Mesenchymal stem cell (in vitro differentiated cells and primary cell): Measurements from ENCODE around the gene TSPAN32. TPM values are rescaled to one million over a fixed set of nuclear protein-coding genes. Genes with fewer than 3 reads are reported as not detected.

ENCODE experiments used
- DNase-seq: peaks from one replicate; pipeline ENCODE4 v3.0.0-alpha.2; 2013
- H2AFZ ChIP-seq: one replicate; pipeline ENCODE4 v1.6.1; 2013; ENCODE audit warnings: low read depth, mild to moderate bottlenecking, control low read depth, inconsistent platforms, low read length, moderate library complexity
- H2AK5ac ChIP-seq: 2 replicates; pipeline ENCODE4 v1.6.1; 2013; ENCODE audit warnings: low read length, moderate library complexity, mild to moderate bottlenecking, inconsistent platforms; ENCODE audit not compliant: severe bottlenecking
- H2BK120ac ChIP-seq: one replicate; pipeline ENCODE4 v1.6.1; 2013; ENCODE audit warnings: low read depth, mild to moderate bottlenecking, inconsistent platforms, low read length, moderate library complexity
- H2BK12ac ChIP-seq, 2 experiments: one replicate each; pipeline ENCODE4 v1.6.1; 2013; ENCODE audit warnings: inconsistent platforms in 2 of 2, low read length in 2 of 2, mild to moderate bottlenecking in 2 of 2, moderate library complexity in 2 of 2, control low read depth in 1 of 2
- H2BK15ac ChIP-seq: one replicate; pipeline ENCODE4 v1.6.1; 2013; ENCODE audit warnings: mild to moderate bottlenecking, low read depth, inconsistent platforms; ENCODE audit not compliant: poor library complexity, severe bottlenecking
- H2BK5ac ChIP-seq: 2 replicates; pipeline ENCODE4 v1.6.1; 2013; ENCODE audit warnings: low read depth, mild to moderate bottlenecking, low read length, control low read depth, inconsistent platforms; ENCODE audit not compliant: poor library complexity, severe bottlenecking
- H3K14ac ChIP-seq, 2 experiments: one replicate each; pipeline ENCODE4 v1.6.1; 2013; ENCODE audit warnings: inconsistent platforms in 2 of 2, low read length in 2 of 2, control low read depth in 1 of 2, mild to moderate bottlenecking in 1 of 2, moderate library complexity in 1 of 2
- H3K18ac ChIP-seq, 2 experiments: one replicate each; pipeline ENCODE4 v1.6.1; 2013; ENCODE audit warnings: inconsistent platforms in 2 of 2, low read length in 2 of 2, control low read depth in 1 of 2, low read depth in 1 of 2, mild to moderate bottlenecking in 1 of 2
- H3K23ac ChIP-seq, 2 experiments: one replicate each; pipeline ENCODE4 v1.6.1; 2013; ENCODE audit warnings: inconsistent platforms in 2 of 2, low read length in 2 of 2, mild to moderate bottlenecking in 2 of 2, moderate library complexity in 2 of 2, control low read depth in 1 of 2
- H3K27ac ChIP-seq: 2 replicates; pipeline ENCODE4 v1.5.1; 2013; ENCODE audit warnings: mild to moderate bottlenecking, moderate library complexity, low read length, control low read depth, inconsistent platforms; ENCODE audit not compliant: poor library complexity, severe bottlenecking
- H3K27me3 ChIP-seq, 2 experiments: 2 replicates each; pipeline versions ENCODE4 v1.6.1 to v1.7.0; 2013; ENCODE audit warnings: low read length in 2 of 2, mild to moderate bottlenecking in 2 of 2, moderate library complexity in 2 of 2, control low read depth in 1 of 2, inconsistent platforms in 1 of 2; ENCODE audit not compliant: control insufficient read depth in 1 of 2, insufficient read depth in 1 of 2
- H3K36me3 ChIP-seq, 2 experiments: 2 replicates each; pipeline versions ENCODE4 v1.6.1 to v1.7.0; 2013; ENCODE audit warnings: low read length in 2 of 2, control low read depth in 1 of 2, inconsistent platforms in 1 of 2, low read depth in 1 of 2, mild to moderate bottlenecking in 1 of 2; ENCODE audit not compliant: insufficient read depth in 2 of 2, control insufficient read depth in 1 of 2
- H3K4ac ChIP-seq, 2 experiments: one replicate each; pipeline ENCODE4 v1.6.1; 2013; ENCODE audit warnings: inconsistent platforms in 2 of 2, low read length in 2 of 2, mild to moderate bottlenecking in 2 of 2, moderate library complexity in 2 of 2, control low read depth in 1 of 2, low read depth in 1 of 2
- H3K4me1 ChIP-seq: 2 replicates; pipeline ENCODE4 v1.6.1; 2013; ENCODE audit warnings: low read depth, low read length, control low read depth; ENCODE audit not compliant: control insufficient read depth, insufficient read depth
- H3K4me2 ChIP-seq: 2 replicates; pipeline ENCODE4 v1.6.1; 2013; ENCODE audit warnings: low read length, mild to moderate bottlenecking, inconsistent platforms; ENCODE audit not compliant: poor library complexity, severe bottlenecking
- H3K4me3 ChIP-seq, 2 experiments: 2 replicates each; pipeline versions ENCODE4 v1.5.1 to v1.7.0; 2013; ENCODE audit warnings: low read length in 2 of 2, mild to moderate bottlenecking in 2 of 2, control low read depth in 1 of 2, low read depth in 1 of 2; ENCODE audit not compliant: insufficient read depth in 1 of 2
- H3K79me1 ChIP-seq: replicated peaks from 2 replicates; pipeline ENCODE4 v1.6.1; 2013; ENCODE audit warnings: mild to moderate bottlenecking, control low read depth, low read length, inconsistent platforms; ENCODE audit not compliant: poor library complexity, severe bottlenecking
- H3K9ac ChIP-seq: 2 replicates; pipeline ENCODE4 v1.7.0; 2013; ENCODE audit warnings: mild to moderate bottlenecking, low read length, moderate library complexity
- H3K9me3 ChIP-seq: 2 replicates; pipeline ENCODE4 v1.7.0; 2013; ENCODE audit warnings: mild to moderate bottlenecking, low read length; ENCODE audit not compliant: control insufficient read depth
- H4K8ac ChIP-seq: one replicate; pipeline ENCODE4 v1.6.1; 2013; ENCODE audit warnings: inconsistent platforms, mild to moderate bottlenecking, low read length, moderate library complexity
- H4K91ac ChIP-seq: one replicate; pipeline ENCODE4 v1.6.1; 2013; ENCODE audit warnings: mild to moderate bottlenecking, low read length, inconsistent platforms
- WGBS: methylation state at CpG from one replicate; pipeline ENCODE4 v1.1.7; 2013; ENCODE audit warnings: mixed read lengths; 5-methylcytosine and 5-hydroxymethylcytosine counted together
- small RNA-seq: library from polyadenylated mRNA; stranded (forward); fragments of <200 nt; extraction: miRNeasy Mini kit (QIAGEN cat#:217004); gene quantifications from one replicate; pipeline ENCODE3, GENCODE V24; 2013; ENCODE audit warnings: low read depth

Gene TSPAN32

GRCh38 chr11:2367266-2368160 lies 65.7 kb downstream of the TSPAN32 start:
- H3K23ac ChIP-seq = peak overlapping the region in 1 of 2 experiments; percentile 77
- H3K9ac ChIP-seq = no peak overlapping the region
- peak overlapping the region; percentile 12 for H2BK15ac ChIP-seq
- no peak overlapping the region for H3K4me3 ChIP-seq
- no peak overlapping the region for H2AFZ ChIP-seq
- no peak overlapping the region for H4K8ac ChIP-seq
- no peak overlapping the region for H3K4ac ChIP-seq
- 86% methylated on average over 17 of the region's 17 CpGs for WGBS
- H3K9me3 ChIP-seq = no peaks in the 10 kb centered on the region
- no peak overlapping the region for H3K18ac ChIP-seq
- H3K79me1 ChIP-seq = peaks cover 4% of the 10 kb centered on the region
- H3K27me3 ChIP-seq = peaks cover 0 to 9% of the 10 kb centered on the region in 2 experiments
- peaks cover 0 to 3% of the 10 kb centered on the region in 2 experiments for H3K36me3 ChIP-seq
- H3K4me2 ChIP-seq = no peak overlapping the region
- H3K14ac ChIP-seq = no peak overlapping the region
- no peaks in the 10 kb centered on the region for H3K4me1 ChIP-seq
- no peak overlapping the region for H2BK120ac ChIP-seq
- H2BK5ac ChIP-seq = no peak overlapping the region
- H2BK12ac ChIP-seq = no peak overlapping the region
- DNase-seq = no peak
- H3K27ac ChIP-seq = no peak overlapping the region
- H4K91ac ChIP-seq = no peak overlapping the region
- H2AK5ac ChIP-seq = no peak overlapping the region

Small RNA genes lying within 50 kb of the gene (small RNA-seq; reads per million reads assigned to genes)
- gene RNU6-878P = not detected
